GM12878 (cell line): Measurements from ENCODE around the gene SLC6A8. TPM values are rescaled to one million over a fixed set of nuclear protein-coding genes. Genes with fewer than 3 reads are reported as not detected.

ENCODE experiments used
- ATAC-seq: fragments of 200-7000 bp; cut with Tn5 transposase; 3 replicates; pipeline ENCODE4 v1.9.1; 2020; ENCODE audit warnings: mild to moderate bottlenecking, moderate library complexity
- BruUV-seq: library from RNA; stranded (reverse); fragments of 400-500 nt; replicated peaks from 2 replicates; lab custom pipeline; 2021; lab: Mats Ljungman, UMichigan
- CTCF ChIA-PET: fragments of 300-600 bp; sonication (Branson Sonifier 250); formaldehyde crosslinking; extraction: SDS; loops from one replicate; lab custom pipeline; 2021; ENCODE audit warnings: inconsistent platforms; lab: Yijun Ruan, JAX
- POLR2A ChIA-PET: fragments of 350-600 bp; formaldehyde crosslinking; extraction: SDS; loops from one replicate; lab custom pipeline; 2021; ENCODE audit warnings: inconsistent platforms; lab: Charles Lee
- RAD21 ChIA-PET: fragments of 300-600 bp; sonication (Branson Sonifier 250); formaldehyde crosslinking; loops from one replicate; lab custom pipeline; 2023; ENCODE audit warnings: antibody characterized with exemption; ENCODE audit not compliant: unreplicated experiment; lab: Charles Lee
- SMC1A ChIA-PET: fragments of 300-600 bp; sonication (Branson Sonifier 250); formaldehyde crosslinking; loops from one replicate; lab custom pipeline; 2023; ENCODE audit not compliant: unreplicated experiment, uncharacterized antibody; lab: Charles Lee
- DNase-seq: peaks from one replicate; pipeline ENCODE4 v3.0.0-alpha.2; 2011; ENCODE audit warnings: low read depth, low spot score
- FAIRE-seq: peaks from 3 replicates; lab custom pipeline; 2011; peaks lifted over from hg19 to GRCh38; lab: Jason Lieb, UNC
- H2AFZ ChIP-seq: 2 replicates; pipeline ENCODE4 v1.6.0; 2011; ENCODE audit warnings: low read depth, low read length, control low read depth; ENCODE audit not compliant: control insufficient read depth
- H3K27ac ChIP-seq: 2 replicates; pipeline ENCODE4 v1.5.1; 2011; ENCODE audit warnings: control low read depth; ENCODE audit not compliant: control insufficient read depth, insufficient read depth
- H3K27me3 ChIP-seq, 2 experiments: replicated peaks in 1 of 2; 2 replicates each; pipeline versions ENCODE4 v1.6.0 to v1.6.1; 2011; ENCODE audit warnings: low read length in 1 of 2; ENCODE audit not compliant: control insufficient read depth in 2 of 2, insufficient read depth in 2 of 2
- H3K36me3 ChIP-seq, 2 experiments: 2 replicates each; pipeline ENCODE4 v1.5.1; 2011; ENCODE audit warnings: low read length in 1 of 2; ENCODE audit not compliant: control insufficient read depth in 2 of 2, insufficient read depth in 2 of 2
- H3K4me1 ChIP-seq: 2 replicates; pipeline ENCODE4 v1.6.1; 2011; ENCODE audit warnings: mild to moderate bottlenecking, low read length, moderate library complexity, mixed read lengths; ENCODE audit not compliant: control insufficient read depth, insufficient read depth
- H3K4me2 ChIP-seq: 2 replicates; pipeline ENCODE4 v1.6.0; 2011; ENCODE audit warnings: control low read depth; ENCODE audit not compliant: control insufficient read depth, insufficient read depth
- H3K4me3 ChIP-seq: fragments of 200-600 bp; sonication (generic); 2 replicates; pipeline ENCODE4 v1.5.1; 2016
- H3K79me2 ChIP-seq: 2 replicates; pipeline ENCODE4 v1.6.0; 2011; ENCODE audit warnings: low read length; ENCODE audit not compliant: control insufficient read depth, insufficient read depth
- H3K9ac ChIP-seq: 2 replicates; pipeline ENCODE4 v1.8.0; 2011; ENCODE audit warnings: low read length, control low read depth, mixed read lengths; ENCODE audit not compliant: control insufficient read depth, insufficient read depth
- H3K9me3 ChIP-seq: replicated peaks from 3 replicates; pipeline ENCODE4 v1.5.1; 2011; ENCODE audit warnings: mild to moderate bottlenecking, low read length; ENCODE audit not compliant: control insufficient read depth, insufficient read depth
- H4K20me1 ChIP-seq: 2 replicates; pipeline ENCODE4 v1.6.0; 2011; ENCODE audit not compliant: control insufficient read depth, insufficient read depth
- BHLHE40 ChIP-seq, 2 experiments: fragments of 450-650 bp in 1 of 2; IDR thresholded peaks; 2 replicates each; pipeline ENCODE4 v1.6.1; 2011 to 2017; ENCODE audit warnings: low read depth in 2 of 2, borderline replicate concordance in 1 of 2, improper control_type of control experiment in 1 of 2, low read length in 1 of 2, mild to moderate bottlenecking in 1 of 2
- FOS ChIP-seq: IDR thresholded peaks from 3 replicates; pipeline ENCODE4 v1.6.1; 2011; ENCODE audit warnings: borderline replicate concordance; ENCODE audit not compliant: insufficient read length; ENCODE audit errors: extremely low read depth
- HCFC1 ChIP-seq: fragments of 150-350 bp; IDR thresholded peaks from 2 replicates; pipeline ENCODE4 v1.6.1; 2014; ENCODE audit warnings: low read length
- HDGF ChIP-seq: fragments of 450-650 bp; IDR thresholded peaks from 2 replicates; pipeline ENCODE4 v1.6.1; 2016; ENCODE audit warnings: antibody characterized with exemption
- IKZF2 ChIP-seq, 2 experiments: fragments of 450-650 bp; IDR thresholded peaks; 2 replicates each; pipeline ENCODE4 v1.6.1; 2017; ENCODE audit warnings: mild to moderate bottlenecking in 2 of 2, moderate library complexity in 2 of 2
- MEF2B ChIP-seq: fragments of 450-650 bp; IDR thresholded peaks from 2 replicates; pipeline ENCODE4 v1.6.1; 2018; ENCODE audit warnings: mild to moderate bottlenecking, moderate library complexity; ENCODE audit not compliant: partially characterized antibody, poor library complexity, severe bottlenecking
- MYB ChIP-seq: fragments of 150-350 bp; IDR thresholded peaks from 2 replicates; pipeline ENCODE4 v1.6.1; 2014; ENCODE audit warnings: mild to moderate bottlenecking, low read depth, low read length, borderline replicate concordance
- MYC ChIP-seq: IDR thresholded peaks from 2 replicates; pipeline ENCODE4 v1.6.1; 2011; ENCODE audit warnings: mild to moderate bottlenecking, low read length, moderate library complexity, inconsistent platforms; ENCODE audit not compliant: insufficient read depth, insufficient replicate concordance, insufficient read length, severe bottlenecking
- NBN ChIP-seq: fragments of 450-650 bp; IDR thresholded peaks from 2 replicates; pipeline ENCODE4 v1.6.1; 2016
- NKRF ChIP-seq: fragments of 450-650 bp; conservative IDR thresholded peaks from 2 replicates; pipeline ENCODE4 v1.6.1; 2017; ENCODE audit warnings: mild to moderate bottlenecking, moderate library complexity
- SREBF1 ChIP-seq: IDR thresholded peaks from 2 replicates; pipeline ENCODE4 v1.6.1; 2012; ENCODE audit warnings: mild to moderate bottlenecking, low read length
- TCF7 ChIP-seq: IDR thresholded peaks from 2 replicates; pipeline ENCODE4 v1.6.1; 2014; ENCODE audit warnings: antibody characterized with exemption, borderline replicate concordance
- WGBS: methylation state at CpG from one replicate; pipeline ENCODE4 v1.1.6; 2016; ENCODE audit warnings: low lambda C conversion rate; ENCODE audit not compliant: insufficient replicate concordance, insufficient coverage; ENCODE audit errors: missing lambda C conversion rate; 5-methylcytosine and 5-hydroxymethylcytosine counted together
- in situ Hi-C: fragments of 300-500 bp; cut with MboI; formaldehyde crosslinking; loops from 9 replicates; pipeline ENCODE4 v1.14.3; 2018; ENCODE audit warnings: mixed read lengths
- intact Hi-C: fragments of 100-400 bp; cut with micrococcal nuclease; formaldehyde crosslinking; loops from one replicate; pipeline ENCODE4 v1.14.2; 2022; ENCODE audit not compliant: unreplicated experiment
- polyA plus RNA-seq, 11 experiments: library from polyadenylated mRNA; depleted of rRNA in 4 of 11; unstranded in 6 of 11; stranded (reverse) in 5 of 11; fragments of >200 nt; fragmentation: Nextera tagmentation in 4 of 11; fragmentation: Illumina TruSeq in 1 of 11; extraction: Ambion mirVana in 4 of 11; extraction: Trizol in 1 of 11; gene quantifications; 1 replicate in 1 of 11; 2 replicates in 10 of 11; pipeline versions ENCODE4 v1.2.1 to v1.2.3, GENCODE V29; 2011 to 2016; ENCODE audit warnings: inconsistent platforms in 2 of 11, missing spikeins in 2 of 11, low read depth in 1 of 11
- total RNA-seq, 4 experiments: library from RNA; depleted of rRNA in 3 of 4; stranded (reverse); fragments of >200 nt in 3 of 4; fragmentation: Illumina TruSeq in 1 of 4; extraction: Trizol in 1 of 4; gene quantifications; 2 replicates each; pipeline versions ENCODE4 v1.2.1 to v1.2.3, GENCODE V29; 2013 to 2021
- TF ChIP-seq, protein P1 (sequence below): IDR thresholded peaks from 2 replicates; pipeline ENCODE4 v1.6.1; 2011; ENCODE audit warnings: mild to moderate bottlenecking, low read depth, low read length, moderate library complexity; ENCODE audit not compliant: insufficient replicate concordance

The SLC6A8 gene
- total and polyA plus RNA-seq, 10 of the 15 experiments (the other 5 are each of a cell fraction or from before 2014, with no cell fraction given), result 0.01 to 0.72 (median 0.17) TPM; not detected in 6

- ChIA-PET SMC1A (interaction anchor here (0.9 to 1.5 kb wide), 2 partner anchors 69 to 110 kb away, joined by 3 read pairs; no protein-coding TSS in a partner anchor), RAD21 (interaction anchor here (1.7 to 2.2 kb wide), 3 partner anchors 96 to 708 kb away, joined by 5 to 6 read pairs (median 5); no protein-coding TSS in a partner anchor), CTCF (interaction anchor here (0.7 to 2.0 kb wide), 5 partner anchors 15 to 110 kb away, joined by 3 to 6 read pairs (median 4); no protein-coding TSS in a partner anchor), POLR2A (no interaction called here)
- peaks cover 0 to 1% of the 10 kb centered on the region in 2 experiments; a peak in 2 of 4 replicates for H3K27me3 ChIP-seq
- whole genome bisulfite sequencing, result 55% methylated on average over 33 of the region's 41 CpGs
- no peaks in the 10 kb centered on the region for H4K20me1 ChIP-seq
- ATAC-seq (no peak), FAIRE-seq (no peak), DNase-seq (no peak)
- no peaks in the 10 kb centered on the region for H3K79me2 ChIP-seq
- intact Hi-C loops, result loop anchor here (2.0 kb wide), 1 partner anchor 95 kb away; no protein-coding TSS in a partner anchor
- H3K4me3 ChIP-seq, result no peak overlapping the region
- no peaks in the 10 kb centered on the region; the same call in 2 of the 3 replicates for H3K9me3 ChIP-seq
- H3K36me3 ChIP-seq, result no peaks in the 10 kb centered on the region
- H3K4me2 ChIP-seq, result no peak overlapping the region
- H3K9ac ChIP-seq, result no peak overlapping the region
- TF ChIP-seq HDGF (no peak), TCF7 (no peak), MYC (no peak), SREBF1 (no peak), MYB (no peak), NKRF (no peak), HCFC1 (no peak), IKZF2 (IDR thresholded peaks at IDR 0.05) (no peak), MEF2B (no peak), NBN (no peak), BHLHE40 (IDR thresholded peaks at IDR 0.05; ENCODE audit: borderline replicate concordance in 1 of 2, low read depth in 2 of 2, low read length in 1 of 2) (no peak), FOS (no peak)
- TF ChIP-seq, protein P1, sequence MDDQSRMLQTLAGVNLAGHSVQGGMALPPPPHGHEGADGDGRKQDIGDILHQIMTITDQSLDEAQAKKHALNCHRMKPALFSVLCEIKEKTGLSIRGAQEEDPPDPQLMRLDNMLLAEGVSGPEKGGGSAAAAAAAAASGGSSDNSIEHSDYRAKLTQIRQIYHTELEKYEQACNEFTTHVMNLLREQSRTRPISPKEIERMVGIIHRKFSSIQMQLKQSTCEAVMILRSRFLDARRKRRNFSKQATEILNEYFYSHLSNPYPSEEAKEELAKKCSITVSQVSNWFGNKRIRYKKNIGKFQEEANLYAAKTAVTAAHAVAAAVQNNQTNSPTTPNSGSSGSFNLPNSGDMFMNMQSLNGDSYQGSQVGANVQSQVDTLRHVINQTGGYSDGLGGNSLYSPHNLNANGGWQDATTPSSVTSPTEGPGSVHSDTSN, result no peak
- in situ Hi-C loops, result loop anchor here (10.0 kb wide), 1 partner anchor 115 kb away; no protein-coding TSS in a partner anchor
- no peak overlapping the region for H3K27ac ChIP-seq
- BruUV-seq, result no TSS peak
- no peak overlapping the region for H2AFZ ChIP-seq
- H3K4me1 ChIP-seq, result no peaks in the 10 kb centered on the region
Measured at GRCh38 chrX:153649915-153650782, 37.6 kb upstream of the SLC6A8 start.
